Calu3 (cell line): ENCODE results near the gene OTOG. TPM values are rescaled to one million over a fixed set of nuclear protein-coding genes. Genes with fewer than 3 reads are reported as not detected.

ENCODE experiments used
- BruUV-seq: library from RNA; stranded (reverse); fragments of 400-500 nt; replicated peaks from 2 replicates; lab custom pipeline; 2021; lab: Mats Ljungman, UMichigan
- CTCF ChIA-PET: fragments of 300-600 bp; sonication (Branson Sonifier 250); formaldehyde crosslinking; loops from one replicate; lab custom pipeline; 2022; ENCODE audit warnings: antibody characterized with exemption; lab: Charles Lee
- DNase-seq: peaks from one replicate; pipeline ENCODE4 v3.0.0; 2022
- H3K27ac Mint-ChIP-seq: one replicate; pipeline ENCODE4 v1.8.0; 2022; ENCODE audit warnings: mixed read lengths; ENCODE audit not compliant: unreplicated experiment
- H3K27me3 Mint-ChIP-seq: one replicate; pipeline ENCODE4 v1.8.0; 2022; ENCODE audit warnings: mixed read lengths; ENCODE audit not compliant: unreplicated experiment
- H3K36me3 Mint-ChIP-seq: one replicate; pipeline ENCODE4 v1.8.0; 2022; ENCODE audit warnings: mild to moderate bottlenecking, moderate library complexity, mixed read lengths; ENCODE audit not compliant: insufficient read depth, unreplicated experiment
- H3K4me1 Mint-ChIP-seq: one replicate; pipeline ENCODE4 v1.8.0; 2022; ENCODE audit warnings: mild to moderate bottlenecking, low read depth, mixed read lengths; ENCODE audit not compliant: unreplicated experiment
- H3K4me3 Mint-ChIP-seq: one replicate; pipeline ENCODE4 v1.8.0; 2022; ENCODE audit warnings: mild to moderate bottlenecking, low read depth, moderate library complexity, mixed read lengths; ENCODE audit not compliant: unreplicated experiment
- H3K9me3 Mint-ChIP-seq: one replicate; pipeline ENCODE4 v1.8.0; 2022; ENCODE audit warnings: low read depth, mixed read lengths; ENCODE audit not compliant: unreplicated experiment
- CTCF ChIP-seq: fragments of 200-600 bp; IDR thresholded peaks from one replicate; pipeline ENCODE4 v1.8.0; 2022; ENCODE audit warnings: antibody characterized with exemption; ENCODE audit not compliant: unreplicated experiment
- intact Hi-C: fragments of 100-400 bp; cut with micrococcal nuclease; formaldehyde crosslinking; loops from one replicate; pipeline ENCODE4 v1.10.0; 2022; ENCODE audit not compliant: unreplicated experiment
- total RNA-seq: library from RNA; stranded (reverse); gene quantifications from 2 replicates; pipeline ENCODE4 v1.2.3, GENCODE V29; 2022

The OTOG gene
- total RNA-seq, 1 experiment from 2014 or later, result not detected

DNA sequence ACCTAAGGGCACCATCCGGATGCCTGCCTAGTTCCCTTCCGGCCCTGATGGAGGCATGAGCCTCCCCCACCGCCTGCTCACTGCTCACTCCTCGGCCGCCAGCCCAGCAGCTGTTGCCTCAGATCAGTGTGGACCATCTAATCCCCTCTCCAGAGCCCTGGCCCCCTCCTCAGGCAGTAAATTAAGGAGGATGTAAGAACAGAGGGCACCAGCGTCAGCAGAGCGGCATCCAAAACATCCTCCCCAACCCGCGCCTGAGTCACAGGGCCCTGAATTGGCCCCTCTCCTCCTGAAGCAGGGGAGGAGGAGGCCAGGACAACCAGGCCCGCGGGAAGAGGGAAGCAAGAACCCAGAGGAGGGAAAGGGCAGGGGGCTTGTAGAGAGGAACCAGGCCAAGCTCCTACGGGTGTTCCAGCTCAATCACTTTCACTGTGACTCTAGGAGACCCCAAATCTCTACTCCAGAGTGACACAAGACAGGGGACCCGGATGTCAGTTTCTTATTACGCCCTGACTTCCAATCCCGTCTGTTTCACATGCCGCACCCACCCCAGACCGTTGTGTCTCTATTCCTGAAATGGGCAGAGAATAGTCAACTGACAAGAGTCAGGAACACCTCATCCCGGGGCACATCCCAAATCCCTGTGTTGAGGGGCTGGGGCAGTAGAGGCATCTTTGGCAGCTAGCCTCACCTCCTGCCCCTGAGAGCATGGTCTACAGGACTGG lies 141.0 kb downstream of the OTOG start:
- TF ChIP-seq CTCF, result no peak
- peaks cover 15% of the 10 kb centered on the region for H3K4me1 Mint-ChIP-seq
- intact Hi-C loops, result no loop called here
- H3K36me3 Mint-ChIP-seq, result no peaks in the 10 kb centered on the region
- no peak overlapping the region for H3K27ac Mint-ChIP-seq
- no peak for DNase-seq
- no peaks in the 10 kb centered on the region for H3K9me3 Mint-ChIP-seq
- CTCF ChIA-PET, result no interaction called here
- no TSS peak for BruUV-seq
- peaks cover 20% of the 10 kb centered on the region for H3K27me3 Mint-ChIP-seq
- H3K4me3 Mint-ChIP-seq, result no peak overlapping the region

GRCh38 chr11:17691550-17691949 lies 144.5 kb downstream of the OTOG start:
- intact Hi-C loops, result no loop called here
- H3K4me1 Mint-ChIP-seq, result no peaks in the 10 kb centered on the region
- no peaks in the 10 kb centered on the region for H3K9me3 Mint-ChIP-seq
- no peak overlapping the region for H3K4me3 Mint-ChIP-seq
- peaks cover 54% of the 10 kb centered on the region for H3K27me3 Mint-ChIP-seq
- no peak for TF ChIP-seq CTCF
- no TSS peak for BruUV-seq
- H3K36me3 Mint-ChIP-seq, result no peaks in the 10 kb centered on the region
- CTCF ChIA-PET, result no interaction called here
- DNase-seq, result no peak
- no peak overlapping the region for H3K27ac Mint-ChIP-seq

DNA sequence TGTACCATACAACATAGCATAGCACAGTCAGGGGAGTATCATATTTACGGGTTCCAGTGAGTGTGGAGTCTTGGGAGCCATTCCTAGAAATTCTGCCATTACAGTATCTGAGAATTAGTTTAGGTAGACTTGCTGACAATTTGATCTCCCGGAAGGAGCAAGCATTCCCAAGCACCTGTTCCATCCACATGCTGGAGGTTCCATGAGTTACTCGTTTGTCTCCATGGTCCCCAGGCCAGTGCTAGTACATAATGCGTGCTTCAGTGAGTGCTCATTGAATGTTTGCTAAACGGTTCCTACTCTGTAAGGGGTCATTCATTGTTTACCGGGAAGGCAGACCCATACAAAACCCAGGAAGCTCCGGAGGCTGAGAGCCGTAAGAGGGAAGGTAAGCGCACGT lies 144.9 kb downstream of the OTOG start:
- no peak for DNase-seq
- intact Hi-C loops, result no loop called here
- H3K27me3 Mint-ChIP-seq, result peaks cover 58% of the 10 kb centered on the region

DNA sequence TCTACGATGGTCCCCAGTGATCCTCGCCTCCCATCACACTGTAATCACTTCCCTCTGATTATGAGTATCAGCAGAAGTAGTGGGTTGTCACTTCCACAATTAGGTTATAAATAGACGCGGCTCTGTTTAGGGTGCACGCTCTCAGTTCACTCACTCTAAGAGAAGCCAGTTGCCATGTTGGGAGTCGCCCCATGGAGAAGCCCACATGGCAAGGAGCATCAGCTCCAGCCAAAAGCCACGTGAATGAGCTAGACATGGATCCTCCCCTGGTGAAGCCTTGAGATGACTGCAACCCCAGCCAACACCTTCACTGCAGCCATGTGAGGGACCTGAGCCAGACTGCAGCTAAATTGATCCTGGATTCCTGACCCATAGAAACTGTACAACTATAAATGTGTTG lies 145.9 kb downstream of the OTOG start:
- no peak overlapping the region for H3K27ac Mint-ChIP-seq
- no peak overlapping the region for H3K4me3 Mint-ChIP-seq
- no TSS peak for BruUV-seq
- H3K4me1 Mint-ChIP-seq, result no peaks in the 10 kb centered on the region
- H3K9me3 Mint-ChIP-seq, result no peaks in the 10 kb centered on the region
- no peak for TF ChIP-seq CTCF
- H3K36me3 Mint-ChIP-seq, result no peaks in the 10 kb centered on the region
- intact Hi-C loops, result no loop called here
- CTCF ChIA-PET, result interaction anchor here (1.2 kb wide), 1 partner anchor 10 kb away, joined by 3 read pairs; no protein-coding TSS in a partner anchor
- DNase-seq, result no peak
- peaks cover 68% of the 10 kb centered on the region for H3K27me3 Mint-ChIP-seq

More for the DNA sequence above, 144.9 kb downstream of the OTOG start:
- H3K4me1 Mint-ChIP-seq, result no peaks in the 10 kb centered on the region
- CTCF ChIA-PET, result no interaction called here
- no peaks in the 10 kb centered on the region for H3K36me3 Mint-ChIP-seq
- no TSS peak for BruUV-seq
- H3K9me3 Mint-ChIP-seq, result no peaks in the 10 kb centered on the region
- no peak overlapping the region for H3K4me3 Mint-ChIP-seq
- no peak overlapping the region for H3K27ac Mint-ChIP-seq
- no peak for TF ChIP-seq CTCF
